GM13976 (cell line): ENCODE measurements around the gene CRACDL.

Experiments
- DNase-seq: peaks from one replicate; pipeline ENCODE4 v3.0.0; 2012; ENCODE audit warnings: low spot score
- CTCF ChIP-seq: IDR thresholded peaks from 2 replicates; pipeline ENCODE4 v1.5.1; 2012; ENCODE audit warnings: borderline replicate concordance, mild to moderate bottlenecking; ENCODE audit not compliant: insufficient read depth; ENCODE audit errors: extremely low read depth, missing control alignments, control extremely low read depth
- in situ Hi-C: fragments of 300-500 bp; cut with MboI; formaldehyde crosslinking; loops from one replicate; pipeline ENCODE4 v1.12.0; 2022; ENCODE audit warnings: low sequenced_read_pairs, mixed read lengths, inconsistent platforms; ENCODE audit not compliant: unreplicated experiment

Gene CRACDL

DNA sequence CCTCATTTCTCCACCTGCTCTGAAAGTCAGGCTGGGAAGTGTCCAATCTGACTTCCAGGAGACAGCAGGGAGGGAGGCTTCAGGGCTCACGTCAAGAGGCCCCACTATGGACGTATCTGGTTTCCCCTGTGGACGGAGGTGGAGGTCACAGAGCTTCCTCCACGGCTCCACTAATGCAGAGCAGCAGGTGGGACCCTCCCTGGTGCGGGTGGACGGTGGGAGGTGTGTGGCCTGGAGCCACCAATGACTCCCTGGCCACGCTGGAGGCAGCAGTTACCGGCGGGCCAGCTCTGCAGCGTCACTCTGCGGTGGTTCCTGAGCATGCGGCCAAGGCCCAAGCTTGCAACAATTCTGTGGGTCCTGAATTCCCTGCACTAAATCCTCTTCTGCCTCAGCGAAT lies 9.0 kb downstream of the CRACDL start:
- in situ Hi-C loops: no loop called here
- no peak for TF ChIP-seq CTCF

DNA sequence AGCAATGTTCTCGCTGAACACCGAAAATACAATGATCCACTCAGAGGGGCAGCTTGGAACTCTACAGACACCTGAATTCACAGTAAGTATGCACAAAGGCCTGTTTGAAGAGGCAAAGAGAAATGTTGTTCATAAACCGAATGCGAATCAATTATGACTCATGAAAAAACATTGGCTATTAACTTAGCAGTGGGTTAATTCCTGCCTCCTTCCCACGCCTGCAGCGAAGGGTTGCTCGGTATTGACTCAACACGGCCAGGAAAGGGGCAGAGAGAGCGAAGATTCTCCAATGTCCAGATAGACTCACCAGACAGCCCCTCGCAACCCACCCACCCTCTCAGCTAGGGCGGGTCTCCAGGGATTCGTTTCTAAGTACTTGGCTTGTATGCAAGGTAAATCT lies 9.4 kb downstream of the CRACDL start:
- in situ Hi-C loops: no loop called here
- no peak for DNase-seq
- no peak for TF ChIP-seq CTCF

More for the DNA sequence above, 9.0 kb downstream of the CRACDL start:
- DNase-seq: no peak

- in situ Hi-C loops: no loop called here
- TF ChIP-seq CTCF: no peak
- DNase-seq: no peak
Measured at GRCh38 chr2:98924910-98925309, 11.1 kb downstream of the CRACDL start.

DNA sequence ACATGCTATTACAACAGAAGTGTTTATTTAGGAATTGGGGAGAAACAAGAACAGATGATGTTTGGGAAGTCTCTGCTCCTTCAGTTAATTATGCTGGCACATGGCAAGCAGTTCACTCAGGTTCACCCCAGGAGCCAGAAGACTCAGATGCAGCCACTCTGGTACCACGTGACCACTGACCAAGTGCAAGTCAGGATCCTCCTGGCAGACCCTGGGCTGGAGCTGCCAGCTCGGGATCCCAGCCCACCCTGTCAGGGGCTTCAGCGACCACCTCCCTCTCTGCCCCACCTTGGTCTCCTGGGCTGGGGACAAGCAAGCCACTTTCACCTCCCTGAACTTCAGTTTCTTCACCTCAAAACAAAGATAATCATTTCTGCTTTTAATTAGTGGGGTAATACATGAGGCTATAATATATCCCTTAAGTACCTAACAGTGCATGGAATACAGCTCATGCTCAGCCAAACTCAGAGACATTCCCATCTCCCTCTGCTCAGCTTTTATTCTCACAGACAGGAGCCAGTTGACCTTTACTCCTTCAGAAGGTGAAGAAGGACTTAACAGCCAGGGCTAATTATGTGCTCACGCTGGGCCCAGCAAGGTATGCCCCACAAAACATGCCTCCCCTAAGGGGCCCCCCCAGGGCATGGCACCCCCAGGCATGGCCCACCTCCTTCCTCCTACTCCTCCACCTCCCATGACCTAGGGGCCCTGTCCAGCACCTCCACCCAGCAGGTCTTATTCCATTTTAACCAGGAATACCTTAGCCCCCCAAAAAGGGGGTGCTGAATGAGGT lies 11.8 kb downstream of the CRACDL start:
- in situ Hi-C loops: no loop called here
- no peak for DNase-seq
- no peak for TF ChIP-seq CTCF

DNA sequence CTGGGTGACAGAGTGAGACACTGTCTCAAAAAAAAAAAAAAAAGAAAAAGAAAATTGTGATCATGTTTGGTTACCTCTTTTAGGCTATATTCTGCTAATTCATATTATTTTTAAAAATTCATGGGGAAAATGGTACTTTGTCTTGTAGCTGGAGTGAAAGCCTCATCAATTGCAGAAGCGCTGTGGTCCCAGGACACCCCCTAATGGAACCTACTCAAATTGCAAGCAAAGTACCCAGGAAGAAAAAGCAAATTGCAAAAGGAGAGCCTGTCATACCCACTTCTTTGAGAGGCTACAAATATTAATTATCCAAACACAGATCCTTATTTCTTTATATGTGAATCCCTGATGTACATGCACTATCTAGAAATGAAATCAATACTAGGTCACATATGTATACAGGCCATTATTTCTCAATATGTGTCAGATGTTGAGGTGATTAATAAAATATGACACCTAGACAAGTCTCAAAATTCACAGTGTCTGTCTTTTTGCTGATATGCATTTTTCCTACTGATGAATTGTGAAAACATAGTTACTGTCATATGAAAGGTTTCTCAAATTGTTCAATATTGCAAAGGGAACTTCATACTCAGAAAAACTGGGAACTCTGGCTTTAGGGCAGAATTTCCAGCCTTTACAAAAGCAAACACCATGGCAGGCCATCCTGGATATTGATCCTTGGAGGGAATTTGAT lies 12.6 kb downstream of the CRACDL start:
- in situ Hi-C loops: no loop called here
- TF ChIP-seq CTCF: no peak
- no peak for DNase-seq

DNA sequence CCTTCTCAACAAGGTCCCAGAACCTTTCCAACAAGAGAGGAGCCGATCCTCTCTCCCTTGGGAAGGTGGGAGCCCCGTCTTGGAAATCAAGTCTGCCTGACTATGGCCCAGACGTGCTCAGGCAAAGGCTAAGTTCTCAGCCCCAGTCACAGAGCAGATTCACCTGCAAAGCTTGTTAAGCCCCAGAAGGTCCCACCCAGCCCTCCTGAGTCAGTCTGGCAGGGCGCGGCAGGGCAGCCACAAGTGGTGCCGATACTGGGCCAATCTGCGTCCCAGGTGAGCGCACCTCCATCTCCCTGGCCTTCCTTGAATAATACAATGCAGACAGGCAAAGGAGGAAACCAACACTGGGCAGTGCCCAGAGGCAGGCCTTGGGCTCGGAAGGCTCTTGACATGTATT lies 15.0 kb downstream of the CRACDL start:
- TF ChIP-seq CTCF: no peak
- no peak for DNase-seq
- in situ Hi-C loops: no loop called here
